OCI-LY1 (cell line): ENCODE results near the gene CBLB.

ENCODE experiments used
- H2AFZ ChIP-seq: fragments of 200-600 bp; sonication (generic), shearing (Covaris generic); 2 replicates; pipeline ENCODE4 v1.6.0; 2014; ENCODE audit warnings: antibody characterized with exemption, mild to moderate bottlenecking, low read length
- H3F3A ChIP-seq: fragments of 200-600 bp; sonication (generic), shearing (Covaris generic); 2 replicates; pipeline ENCODE4 v1.6.0; 2014; ENCODE audit warnings: mild to moderate bottlenecking, antibody characterized with exemption, low read length, moderate library complexity; ENCODE audit not compliant: insufficient read depth
- H3K27ac ChIP-seq: fragments of 200-600 bp; sonication (generic); 2 replicates; pipeline ENCODE4 v1.5.1; 2014; ENCODE audit warnings: low read length, mixed run types, mild to moderate bottlenecking, low read depth; ENCODE audit not compliant: poor library complexity, severe bottlenecking
- H3K27me3 ChIP-seq: fragments of 200-600 bp; sonication (generic); 2 replicates; pipeline ENCODE4 v1.6.0; 2014; ENCODE audit warnings: antibody characterized with exemption, mild to moderate bottlenecking, low read length, moderate library complexity; ENCODE audit not compliant: insufficient read depth
- H3K36me3 ChIP-seq: fragments of 200-600 bp; sonication (generic); 2 replicates; pipeline ENCODE4 v1.6.1; 2014; ENCODE audit warnings: mild to moderate bottlenecking, antibody characterized with exemption, low read length, moderate library complexity, mixed read lengths; ENCODE audit not compliant: insufficient read depth
- H3K4me1 ChIP-seq: fragments of 200-600 bp; sonication (generic); 2 replicates; pipeline ENCODE4 v1.5.1; 2014; ENCODE audit warnings: mild to moderate bottlenecking, low read length, moderate library complexity; ENCODE audit not compliant: insufficient read depth, severe bottlenecking
- H3K4me2 ChIP-seq: fragments of 200-600 bp; sonication (generic), shearing (Covaris generic); 2 replicates; pipeline ENCODE4 v1.6.1; 2014; ENCODE audit warnings: low read length
- H3K4me3 ChIP-seq: fragments of 200-600 bp; sonication (generic); 2 replicates; pipeline ENCODE4 v1.5.1; 2014; ENCODE audit warnings: low read length, low read depth, mild to moderate bottlenecking, mixed read lengths; ENCODE audit not compliant: poor library complexity, severe bottlenecking
- H3K79me2 ChIP-seq: fragments of 200-600 bp; shearing (Covaris generic); 2 replicates; pipeline ENCODE4 v1.6.1; 2016; ENCODE audit warnings: mixed run types, low read length, mixed read lengths; ENCODE audit not compliant: insufficient read depth
- H3K9ac ChIP-seq: fragments of 200-600 bp; sonication (generic), shearing (Covaris generic); 2 replicates; pipeline ENCODE4 v1.6.1; 2014; ENCODE audit warnings: mild to moderate bottlenecking, low read length, mixed read lengths
- H3K9me2 ChIP-seq: fragments of 200-600 bp; sonication (generic), shearing (Covaris generic); 2 replicates; pipeline ENCODE4 v1.6.1; 2014; ENCODE audit warnings: low read depth, mild to moderate bottlenecking, low read length, mixed read lengths
- H3K9me3 ChIP-seq: fragments of 200-600 bp; shearing (Covaris generic); 2 replicates; pipeline ENCODE4 v1.6.1; 2014; ENCODE audit warnings: low read length, mixed read lengths
- H4K20me1 ChIP-seq: fragments of 200-600 bp; sonication (generic), shearing (Covaris generic); 2 replicates; pipeline ENCODE4 v1.6.0; 2016; ENCODE audit warnings: mild to moderate bottlenecking, low read length; ENCODE audit not compliant: insufficient read depth
- EZH2 ChIP-seq: fragments of 200-600 bp; sonication (generic), shearing (Covaris generic); IDR thresholded peaks from 2 replicates; pipeline ENCODE4 v1.8.0; 2017; ENCODE audit warnings: borderline replicate concordance, mixed run types, mild to moderate bottlenecking, antibody characterized with exemption, low read length, moderate library complexity, mixed read lengths
- TF ChIP-seq, protein P1 (sequence below): fragments of 200-600 bp; sonication (generic), shearing (Covaris generic); IDR thresholded peaks from 2 replicates; pipeline ENCODE4 v1.5.1; 2017; ENCODE audit warnings: mild to moderate bottlenecking, antibody characterized with exemption, low read length, moderate library complexity, mixed read lengths

The CBLB gene

DNA sequence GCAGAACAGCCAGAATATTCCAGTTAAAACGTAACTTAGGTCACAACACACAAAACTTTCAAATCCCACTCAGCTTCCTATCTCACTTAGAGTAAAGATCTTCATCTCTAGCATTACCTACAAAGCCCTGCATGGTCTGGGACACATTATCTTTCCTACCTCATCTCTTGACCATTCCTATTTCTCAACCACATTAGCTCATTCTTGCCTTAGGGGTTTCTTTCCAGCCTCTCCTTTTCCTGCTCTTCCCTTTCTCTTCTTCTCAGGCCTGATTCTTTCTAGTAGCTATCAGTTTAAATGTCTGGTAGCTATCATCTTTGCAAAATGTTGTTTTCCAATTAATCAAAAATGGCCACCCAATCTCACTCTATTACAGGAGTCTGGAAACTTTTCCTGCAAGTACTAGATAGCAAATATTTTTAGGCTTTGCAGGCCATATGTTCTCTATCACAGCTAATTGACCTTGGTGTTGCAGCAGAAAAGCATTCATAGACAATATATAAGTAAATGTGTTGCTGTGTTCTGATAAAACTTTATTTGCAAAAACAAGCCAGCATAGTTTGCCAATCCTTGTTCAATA is 15.1 kb upstream of the CBLB start:
- H3K4me1 ChIP-seq = peaks cover 27% of the 10 kb centered on the region
- TF ChIP-seq, protein P1, sequence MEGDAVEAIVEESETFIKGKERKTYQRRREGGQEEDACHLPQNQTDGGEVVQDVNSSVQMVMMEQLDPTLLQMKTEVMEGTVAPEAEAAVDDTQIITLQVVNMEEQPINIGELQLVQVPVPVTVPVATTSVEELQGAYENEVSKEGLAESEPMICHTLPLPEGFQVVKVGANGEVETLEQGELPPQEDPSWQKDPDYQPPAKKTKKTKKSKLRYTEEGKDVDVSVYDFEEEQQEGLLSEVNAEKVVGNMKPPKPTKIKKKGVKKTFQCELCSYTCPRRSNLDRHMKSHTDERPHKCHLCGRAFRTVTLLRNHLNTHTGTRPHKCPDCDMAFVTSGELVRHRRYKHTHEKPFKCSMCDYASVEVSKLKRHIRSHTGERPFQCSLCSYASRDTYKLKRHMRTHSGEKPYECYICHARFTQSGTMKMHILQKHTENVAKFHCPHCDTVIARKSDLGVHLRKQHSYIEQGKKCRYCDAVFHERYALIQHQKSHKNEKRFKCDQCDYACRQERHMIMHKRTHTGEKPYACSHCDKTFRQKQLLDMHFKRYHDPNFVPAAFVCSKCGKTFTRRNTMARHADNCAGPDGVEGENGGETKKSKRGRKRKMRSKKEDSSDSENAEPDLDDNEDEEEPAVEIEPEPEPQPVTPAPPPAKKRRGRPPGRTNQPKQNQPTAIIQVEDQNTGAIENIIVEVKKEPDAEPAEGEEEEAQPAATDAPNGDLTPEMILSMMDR = no peak
- TF ChIP-seq EZH2 = no peak
- H3K4me3 ChIP-seq = no peak overlapping the region
- no peaks in the 10 kb centered on the region for H3K79me2 ChIP-seq
- no peak overlapping the region for H3K4me2 ChIP-seq
- H3K9me3 ChIP-seq = no peaks in the 10 kb centered on the region
- no peaks in the 10 kb centered on the region for H4K20me1 ChIP-seq
- no peaks in the 10 kb centered on the region for H3K9me2 ChIP-seq
- H3K9ac ChIP-seq = no peak overlapping the region
- H3F3A ChIP-seq = no peaks in the 10 kb centered on the region
- no peak overlapping the region for H3K27ac ChIP-seq
- H2AFZ ChIP-seq = no peak overlapping the region
- no peaks in the 10 kb centered on the region for H3K27me3 ChIP-seq
- no peaks in the 10 kb centered on the region for H3K36me3 ChIP-seq

DNA sequence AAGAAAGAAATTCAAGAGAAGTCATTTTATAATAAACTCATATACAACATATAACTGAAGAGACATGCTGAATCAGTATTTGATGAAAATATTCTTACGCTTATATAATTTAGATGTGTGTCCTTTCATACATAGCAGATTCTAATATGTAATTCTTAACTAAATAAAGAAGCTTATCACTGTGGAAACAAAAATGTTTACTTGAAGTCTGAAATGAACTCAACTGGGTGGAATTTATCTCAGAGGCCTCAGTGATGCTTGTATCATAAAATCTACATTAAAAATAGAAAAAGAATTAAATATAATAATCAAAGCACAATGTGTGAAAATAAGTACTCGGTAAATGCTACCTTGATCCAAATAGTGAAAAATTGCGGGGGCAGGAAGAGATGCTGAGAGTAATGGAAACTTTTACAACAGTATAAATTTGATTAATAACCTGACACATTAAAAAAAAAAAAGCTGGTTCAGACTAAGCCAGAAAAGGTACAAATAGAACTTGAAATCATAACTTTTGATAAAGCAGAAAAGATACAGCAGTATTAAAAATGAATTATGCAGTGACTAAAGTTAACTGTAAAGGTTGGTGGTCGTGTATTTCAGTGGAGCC is 12.0 kb upstream of the CBLB start:
- Histone ChIP-seq H3K9ac (no peak overlapping the region), H3K27me3 (no peaks in the 10 kb centered on the region), H3K4me2 (no peak overlapping the region), H3K9me2 (no peaks in the 10 kb centered on the region), H4K20me1 (no peaks in the 10 kb centered on the region), H2AFZ (no peak overlapping the region), H3K36me3 (no peaks in the 10 kb centered on the region), H3F3A (no peaks in the 10 kb centered on the region), H3K79me2 (no peaks in the 10 kb centered on the region), H3K9me3 (no peaks in the 10 kb centered on the region), H3K27ac (no peak overlapping the region), H3K4me1 (peaks cover 48% of the 10 kb centered on the region), H3K4me3 (no peak overlapping the region)
- TF ChIP-seq, protein P1 = no peak
- TF ChIP-seq EZH2 = no peak

DNA sequence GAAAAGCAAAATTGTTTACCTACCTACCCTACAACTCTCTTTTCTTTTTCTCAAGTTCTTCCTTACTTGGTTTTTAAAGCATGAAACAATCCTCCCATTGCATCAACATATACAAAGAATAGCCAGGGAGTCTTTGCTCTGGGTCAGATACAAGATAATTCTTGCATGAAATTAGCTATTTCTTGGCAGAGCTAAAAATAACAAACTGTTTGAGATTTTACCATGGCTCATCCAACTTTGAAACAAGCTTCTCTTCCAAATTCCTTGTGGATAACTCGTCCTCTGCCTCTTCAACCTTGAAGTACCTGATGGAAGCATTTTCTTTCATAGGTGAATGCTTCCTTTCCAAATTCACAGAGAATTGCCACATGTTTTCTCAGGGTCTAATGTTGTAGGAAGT is 9.2 kb upstream of the CBLB start:
- no peaks in the 10 kb centered on the region for H3K9me2 ChIP-seq
- H2AFZ ChIP-seq = no peak overlapping the region
- H3K9me3 ChIP-seq = no peaks in the 10 kb centered on the region
- no peaks in the 10 kb centered on the region for H3K79me2 ChIP-seq
- H3K36me3 ChIP-seq = no peaks in the 10 kb centered on the region
- H3K4me1 ChIP-seq = peaks cover 41% of the 10 kb centered on the region
- no peak overlapping the region for H3K4me3 ChIP-seq
- no peak overlapping the region for H3K27ac ChIP-seq
- H3K9ac ChIP-seq = no peak overlapping the region
- H4K20me1 ChIP-seq = no peaks in the 10 kb centered on the region
- H3K4me2 ChIP-seq = no peak overlapping the region
- no peaks in the 10 kb centered on the region for H3K27me3 ChIP-seq
- TF ChIP-seq EZH2 = no peak
- TF ChIP-seq, protein P1 = no peak
- H3F3A ChIP-seq = no peaks in the 10 kb centered on the region
